HG02798 (cell line): ENCODE results near the gene KIN.
"Not testable (repeated sequence)": the region's sequence is repeated elsewhere in the genome, so short reads cannot be mapped to it uniquely, and the experiment has no call there.

Experiments
- ATAC-seq: cut with Tn5 transposase; IDR thresholded peaks from one replicate; pipeline ENCODE4 v1.9.1; 2021; ENCODE audit warnings: mild to moderate bottlenecking; ENCODE audit not compliant: unreplicated experiment, poor library complexity

Gene KIN

DNA sequence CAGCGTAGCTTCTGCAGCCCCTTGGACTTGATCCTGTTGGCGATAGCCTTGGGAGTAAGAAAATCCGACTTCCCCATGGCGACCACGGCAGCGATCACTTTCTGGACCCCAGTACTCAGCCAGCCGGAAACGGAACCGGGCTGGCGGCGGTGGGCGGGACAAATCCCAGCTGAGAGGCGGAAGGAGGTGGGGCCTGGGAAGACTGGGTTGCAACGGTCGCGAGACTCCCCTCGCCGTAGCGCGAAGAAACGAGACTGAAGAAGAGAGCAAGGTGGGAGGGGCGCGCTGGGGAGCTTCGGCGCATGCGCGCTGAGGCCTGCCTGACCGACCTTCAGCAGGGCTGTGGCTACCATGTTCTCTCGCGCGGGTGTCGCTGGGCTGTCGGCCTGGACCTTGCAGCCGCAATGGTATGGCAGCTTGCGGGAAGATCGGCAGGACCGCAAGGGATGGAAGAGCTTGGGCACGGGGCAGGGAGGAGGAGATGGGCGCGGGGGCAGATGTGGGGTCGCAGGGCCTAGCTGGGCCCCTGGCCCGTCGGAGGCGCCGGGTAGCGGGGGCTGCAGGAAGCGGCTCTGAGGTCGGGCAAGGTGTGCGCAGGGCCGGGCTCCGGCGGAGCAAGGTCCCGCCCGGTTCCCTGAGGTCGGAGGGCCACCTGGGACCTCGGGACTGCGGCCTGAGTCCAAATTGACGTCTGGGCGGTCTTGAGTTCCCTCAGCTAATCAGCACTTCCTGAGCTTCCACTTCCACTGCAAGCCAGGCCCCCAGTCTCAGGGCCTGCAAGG, at the start of gene KIN, which contains the start of gene ATP5F1C:
TSS of gene KIN (minus strand) at position 137 of the 782 bp plus-strand sequence. CDS start at position 77, 60 bp downstream.
TSS of gene ATP5F1C (plus strand) at position 321 of the 782 bp plus-strand sequence. CDS start at position 352, 31 bp downstream.
- ATAC-seq: peak; percentile 98

DNA sequence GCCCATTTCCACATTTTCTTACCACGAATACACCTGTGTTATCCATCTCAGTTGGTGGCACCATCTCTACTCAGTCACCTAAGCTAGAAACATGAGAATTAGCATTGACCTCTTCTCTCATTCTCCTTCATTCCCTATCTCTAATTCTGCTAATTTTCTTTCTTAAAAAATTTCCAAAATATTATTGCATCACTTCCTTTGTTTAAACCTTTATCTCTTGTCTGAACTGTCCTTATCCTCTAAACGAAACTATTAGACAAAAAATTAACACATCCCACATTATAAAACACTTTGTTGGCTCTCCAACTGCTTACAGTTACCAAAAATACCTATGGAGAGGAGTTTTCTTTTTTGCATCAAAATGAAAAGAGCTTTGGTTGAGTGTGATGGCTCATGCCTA, 48.8 kb upstream of the KIN start:
- no peak for ATAC-seq

- ATAC-seq: no peak
Measured at GRCh38 chr10:7834262-7834661, 46.5 kb upstream of the KIN start.

DNA sequence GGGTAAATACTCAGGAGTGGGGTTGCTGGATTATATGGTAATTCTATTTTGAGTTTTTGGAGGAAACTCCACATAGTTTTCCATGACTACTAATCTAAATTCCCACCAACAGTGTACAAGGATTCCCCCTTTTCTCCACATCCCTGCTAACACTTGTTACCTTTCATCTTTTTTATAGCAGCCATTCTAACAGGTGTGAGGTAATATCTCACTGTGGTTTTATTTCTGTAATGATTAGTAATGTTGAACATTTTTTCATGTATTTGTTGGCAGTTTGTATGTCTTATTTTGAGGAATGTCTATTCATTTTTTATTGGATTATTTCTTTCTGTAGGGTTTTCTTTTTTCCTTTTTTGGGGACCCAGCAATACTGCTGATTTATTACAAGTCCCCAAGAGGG, 45.4 kb upstream of the KIN start:
- no peak for ATAC-seq

DNA sequence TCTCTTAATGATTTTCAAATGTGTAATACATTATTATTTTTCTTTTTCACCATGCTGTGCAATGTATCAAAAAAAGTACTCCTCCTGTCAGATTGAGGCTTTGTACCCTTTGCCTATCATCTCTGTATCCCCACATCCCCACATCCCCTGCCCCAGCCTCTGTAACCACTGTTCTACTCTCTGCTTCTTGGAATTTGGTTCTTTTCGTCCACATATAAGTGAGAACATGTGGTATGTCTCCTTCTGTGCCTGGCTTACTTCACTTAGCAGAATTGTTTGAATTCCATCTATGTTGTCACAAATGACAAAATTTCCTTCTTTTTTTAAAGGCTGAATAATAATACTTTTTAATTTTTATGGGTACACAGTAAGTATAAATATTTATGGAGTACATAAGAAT, 44.3 kb upstream of the KIN start:
- ATAC-seq: no peak

GRCh38 chr10:7829289-7829834, 41.6 kb upstream of the KIN start:
- no peak for ATAC-seq

DNA sequence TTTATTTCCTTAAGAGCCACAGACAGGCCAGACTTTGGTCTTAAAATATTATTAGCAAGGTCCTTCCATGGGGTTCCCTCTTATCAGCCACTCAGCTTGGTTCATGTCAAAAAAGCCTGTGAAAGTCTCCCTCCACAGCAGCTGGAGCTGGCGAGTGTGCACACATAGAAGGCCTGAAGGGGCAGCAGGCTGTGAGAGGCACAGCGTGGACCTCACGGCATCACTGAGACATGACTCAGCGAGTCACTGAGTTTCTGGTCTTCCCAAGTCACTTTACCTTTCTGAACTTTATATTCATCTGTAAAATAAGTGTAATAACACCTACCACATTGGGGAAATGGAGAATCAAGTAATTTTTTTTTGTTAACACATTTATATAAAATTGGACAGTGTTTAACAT, 39.2 kb upstream of the KIN start:
- no peak for ATAC-seq

DNA sequence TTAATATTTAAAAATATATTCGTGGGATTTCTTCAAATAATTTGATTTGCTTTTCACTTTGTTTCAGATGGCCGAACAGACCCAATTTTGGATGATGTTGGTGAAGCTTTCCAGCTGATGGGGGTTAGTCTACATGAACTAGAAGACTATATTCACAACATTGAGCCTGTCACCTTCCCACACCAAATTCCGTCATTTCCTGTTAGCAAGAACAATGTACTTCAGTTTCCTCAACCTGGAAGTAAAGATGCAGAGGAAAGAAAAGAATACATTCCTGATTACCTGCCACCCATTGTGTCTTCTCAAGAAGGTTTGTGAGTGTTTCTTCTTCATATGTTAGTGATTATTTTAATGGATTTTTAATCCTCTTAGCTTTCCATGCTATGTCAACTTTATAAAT, 36.5 kb upstream of the KIN start:
- ATAC-seq: no peak

DNA sequence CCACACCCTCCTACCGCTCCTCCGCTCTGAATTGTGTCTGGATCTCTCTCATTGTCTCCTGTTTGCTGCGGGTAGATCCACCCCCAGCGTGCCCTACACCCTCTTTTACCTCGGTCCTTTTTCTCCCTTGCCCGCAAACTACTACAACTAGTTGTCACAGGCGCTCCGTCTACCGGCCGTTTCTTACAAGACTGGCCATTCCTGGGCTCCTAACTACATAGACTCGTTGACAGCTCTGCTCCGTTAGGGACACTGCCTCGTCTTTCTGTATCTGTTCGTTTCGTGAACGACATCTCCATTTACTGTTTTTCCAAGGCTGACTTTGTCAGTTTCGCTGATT, 31.3 kb upstream of the KIN start:
- peak; percentile 41 for ATAC-seq

DNA sequence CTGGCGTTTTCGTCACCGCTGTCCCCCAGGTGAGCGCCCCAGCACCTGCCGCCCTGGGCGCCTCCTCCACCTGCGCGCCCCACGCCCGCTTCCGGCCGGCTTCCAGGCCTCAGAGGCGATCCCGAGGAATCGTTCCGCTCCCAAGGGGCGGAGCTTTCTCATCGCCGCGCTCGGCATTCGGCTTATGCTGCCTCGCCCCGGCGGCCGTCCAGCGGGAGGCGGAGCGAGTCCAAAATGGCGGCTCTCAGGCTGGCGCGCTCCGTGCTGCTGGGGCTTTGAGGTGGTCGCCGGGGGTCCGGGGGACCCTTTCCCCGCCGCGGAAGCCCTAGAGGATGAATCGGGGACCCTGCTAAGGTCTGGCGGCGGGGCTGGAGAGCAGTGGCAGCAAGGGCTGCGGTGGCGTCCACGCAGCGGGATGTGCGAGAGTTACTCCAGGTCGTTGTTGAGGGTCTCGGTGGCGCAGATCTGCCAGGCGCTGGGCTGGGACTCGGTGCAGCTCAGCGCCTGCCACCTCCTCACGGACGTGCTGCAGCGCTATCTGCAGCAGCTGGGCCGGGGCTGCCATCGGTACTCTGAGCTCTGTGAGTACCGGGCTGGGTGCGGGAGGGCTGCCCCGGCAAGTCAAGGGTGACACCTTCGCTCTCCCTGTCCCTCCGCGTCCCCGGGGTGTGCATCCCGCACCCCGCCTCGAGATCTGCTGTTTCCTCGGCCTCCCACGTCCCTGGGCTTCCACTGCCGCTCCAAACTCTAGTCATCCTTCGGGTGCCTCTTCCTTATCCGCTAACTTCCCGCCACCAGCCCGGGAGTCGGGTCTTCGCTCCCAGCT, 30.7 kb upstream of the KIN start, which contains the start of gene TAF3:
TSS of gene TAF3 (plus strand) at position 211 of the 826 bp plus-strand sequence. CDS start at position 416, 205 bp downstream.
- ATAC-seq: peak; percentile 92

- peak; percentile 22 for ATAC-seq
Measured at GRCh38 chr10:7817984-7818294, 30.1 kb upstream of the KIN start.

GRCh38 chr10:7817576-7817975, 29.8 kb upstream of the KIN start:
- ATAC-seq: no peak

GRCh38 chr10:7813481-7813880, 25.7 kb upstream of the KIN start:
- no peak for ATAC-seq

- ATAC-seq: not testable (repeated sequence)
Measured at GRCh38 chr10:7811743-7812142, 23.9 kb upstream of the KIN start.

DNA sequence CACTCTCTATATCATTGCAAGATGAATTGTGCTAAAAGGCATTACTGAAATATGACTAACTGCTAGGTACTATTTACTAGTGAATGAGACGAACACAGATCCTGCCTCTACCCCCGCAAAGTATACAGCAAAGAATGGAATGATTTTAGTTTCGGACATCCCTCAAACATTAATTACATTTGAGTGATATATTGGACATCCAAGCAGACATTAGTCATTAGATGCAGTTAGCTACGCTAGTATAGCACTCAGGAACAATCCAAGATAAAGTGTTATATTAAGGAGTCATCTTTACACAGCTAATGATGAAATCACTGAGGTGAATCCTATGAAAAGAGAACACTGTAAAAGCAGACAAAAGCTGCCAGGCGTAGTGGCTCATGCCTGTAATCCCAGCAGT, 23.2 kb upstream of the KIN start:
- ATAC-seq: no peak

GRCh38 chr10:7810443-7810842, 22.6 kb upstream of the KIN start:
- ATAC-seq: no peak

DNA sequence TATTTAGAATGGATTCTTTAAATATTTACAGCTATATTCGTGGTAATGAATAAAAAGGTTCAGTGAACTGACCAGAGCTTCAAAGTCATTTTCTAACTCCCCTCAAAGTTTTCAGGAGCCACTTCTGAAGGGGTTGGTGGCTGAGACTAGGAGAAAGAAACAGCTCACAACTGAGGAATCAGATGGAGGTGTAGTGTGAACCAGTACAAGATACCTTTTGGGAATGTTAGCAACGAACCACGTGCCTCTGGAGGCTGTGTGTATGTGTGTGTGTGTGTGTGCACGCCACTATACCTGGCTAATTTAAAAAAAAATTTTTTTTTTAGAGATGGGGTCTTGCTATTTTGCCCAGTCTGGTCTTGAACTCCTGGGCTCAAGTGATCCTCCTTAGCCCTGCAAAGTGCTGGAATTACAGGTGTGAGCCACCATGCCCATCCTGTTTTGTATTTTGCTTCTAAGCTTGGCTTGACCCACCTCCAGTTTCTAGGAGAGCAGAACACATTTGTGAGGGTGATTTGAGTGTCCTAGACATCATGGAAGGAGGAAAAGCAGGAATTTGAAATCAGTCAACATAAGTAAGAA, 21.0 kb upstream of the KIN start:
- ATAC-seq: no peak

- ATAC-seq: no peak
Measured at GRCh38 chr10:7804741-7805140, 16.9 kb upstream of the KIN start.

GRCh38 chr10:7804216-7804615, 16.4 kb upstream of the KIN start:
- ATAC-seq: no peak

GRCh38 chr10:7802606-7803005, 14.8 kb upstream of the KIN start:
- ATAC-seq: no peak

DNA sequence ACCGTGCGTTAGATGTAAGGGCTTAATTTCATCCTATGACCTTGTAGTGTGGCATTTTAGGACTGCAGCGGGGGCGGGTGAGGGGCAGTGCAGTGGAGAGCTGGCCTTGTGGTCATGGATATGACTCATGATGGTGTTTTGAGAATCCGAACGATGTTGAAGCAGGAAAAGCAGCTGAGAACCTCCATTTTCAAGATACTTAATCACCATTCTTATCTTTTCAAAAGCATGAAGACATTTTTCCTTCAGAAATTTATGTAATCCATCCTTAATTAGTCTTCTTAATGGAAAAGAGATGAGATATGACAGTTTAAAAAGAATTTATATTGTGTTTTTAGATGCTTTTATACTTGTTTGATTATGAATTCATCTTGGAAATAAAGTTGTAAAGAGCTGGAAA, 9.8 kb upstream of the KIN start:
- ATAC-seq: no peak
